ENCODE data around the gene KIAA1328. TPM values are rescaled to one million over a fixed set of nuclear protein-coding genes. Genes with fewer than 3 reads are reported as not detected.

The KIAA1328 gene
- polyA plus RNA-seq, 1 of the 3 experiments (the other 2 are of a cell fraction): 2.6 TPM

- DNase-seq: no peak
- Histone ChIP-seq H2AFZ (ENCODE audit: low read depth) (no peak overlapping the region), H3K9me2 (no peaks in the 10 kb centered on the region), H3K9ac (no peak overlapping the region), H3K4me3 (ENCODE audit: low read depth in 2 of 2, low read length in 1 of 2) (no peak overlapping the region), H3K27me3 (ENCODE audit: insufficient read depth) (no peaks in the 10 kb centered on the region), H3K27ac (ENCODE audit: low read depth in 2 of 2, low read length in 1 of 2) (no peak overlapping the region), H4K20me1 (ENCODE audit: insufficient read depth) (no peaks in the 10 kb centered on the region), H3F3A (replicated peaks; ENCODE audit: insufficient read depth) (no peaks in the 10 kb centered on the region), H3K79me2 (ENCODE audit: insufficient read depth) (no peaks in the 10 kb centered on the region), H3K36me3 (replicated peaks in 1 of 2; ENCODE audit: control insufficient read depth in 1 of 2, insufficient read depth in 2 of 2, low read length in 1 of 2) (no peaks in the 10 kb centered on the region), H3K9me3 (no peaks in the 10 kb centered on the region), H3K4me2 (no peak overlapping the region), H3K4me1 (ENCODE audit: control insufficient read depth in 1 of 2, insufficient read depth in 2 of 2, low read depth in 1 of 2, low read length in 1 of 2) (peaks cover 0 to 13% of the 10 kb centered on the region in 2 experiments; a peak in 1 of 4 replicates)
- TF ChIP-seq RFX5 (IDR thresholded peaks at IDR 0.05; ENCODE audit: low read length): no peak
- TF ChIP-seq CTCF (IDR thresholded peaks at IDR 0.05): no peak
- ChIA-PET POLR2A (no interaction called here), CTCF (interaction anchor here (1.6 kb wide), 1 partner anchor 9 kb away, joined by 4 read pairs; no protein-coding TSS in a partner anchor)
These were observed 58.2 kb downstream of the KIAA1328 start for GRCh38 chr18:36887114-36887513.

GRCh38 chr18:36887864-36888263 lies 58.9 kb downstream of the KIAA1328 start:
- no peaks in the 10 kb centered on the region for H3K79me2 ChIP-seq (ENCODE audit: insufficient read depth)
- 60% methylated on average over 1 of the region's 1 CpG for WGBS (ENCODE audit: low lambda C conversion rate)
- no peak overlapping the region for H3K27ac ChIP-seq (ENCODE audit: low read depth in 2 of 2, low read length in 1 of 2)
- ChIA-PET POLR2A (no interaction called here), CTCF (interaction anchor here (0.5 to 1.6 kb wide), 2 partner anchors 8 to 10 kb away, joined by 3 to 4 read pairs; no protein-coding TSS in a partner anchor)
- no peaks in the 10 kb centered on the region for H4K20me1 ChIP-seq (ENCODE audit: insufficient read depth)
- H3K9me3 ChIP-seq: no peaks in the 10 kb centered on the region
- DNase-seq: no peak
- no peaks in the 10 kb centered on the region for H3F3A ChIP-seq (replicated peaks; ENCODE audit: insufficient read depth)
- no peak overlapping the region for H3K9ac ChIP-seq
- TF ChIP-seq EZH2phosphoT487 (IDR thresholded peaks at IDR 0.05; ENCODE audit: borderline replicate concordance, low read depth) (no peak), RFX5 (IDR thresholded peaks at IDR 0.05; ENCODE audit: low read length) (no peak), GABPA (IDR thresholded peaks at IDR 0.05; ENCODE audit: low read depth) (no peak)
- H3K27me3 ChIP-seq (ENCODE audit: insufficient read depth): no peaks in the 10 kb centered on the region
- H3K9me2 ChIP-seq: no peaks in the 10 kb centered on the region
- H3K36me3 ChIP-seq (replicated peaks in 1 of 2; ENCODE audit: control insufficient read depth in 1 of 2, insufficient read depth in 2 of 2, low read length in 1 of 2): peaks cover 0 to 6% of the 10 kb centered on the region in 2 experiments
- H3K4me3 ChIP-seq (ENCODE audit: low read depth in 2 of 2, low read length in 1 of 2): no peak overlapping the region
- H3K4me2 ChIP-seq: no peak overlapping the region
- peaks cover 0 to 13% of the 10 kb centered on the region in 2 experiments; a peak in 1 of 4 replicates for H3K4me1 ChIP-seq (ENCODE audit: control insufficient read depth in 1 of 2, insufficient read depth in 2 of 2, low read depth in 1 of 2, low read length in 1 of 2)
- no peak overlapping the region for H2AFZ ChIP-seq (ENCODE audit: low read depth)

- no peaks in the 10 kb centered on the region for H3K9me3 ChIP-seq
These were observed 59.9 kb downstream of the KIAA1328 start for GRCh38 chr18:36888778-36889177.

More at GRCh38 chr18:36888778-36889177, 59.9 kb downstream of the KIAA1328 start:
- Histone ChIP-seq H2AFZ (ENCODE audit: low read depth) (no peak overlapping the region), H3K27ac (ENCODE audit: low read depth in 2 of 2, low read length in 1 of 2) (no peak overlapping the region), H3K9ac (no peak overlapping the region), H3K4me1 (ENCODE audit: control insufficient read depth in 1 of 2, insufficient read depth in 2 of 2, low read depth in 1 of 2, low read length in 1 of 2) (peaks cover 0 to 13% of the 10 kb centered on the region in 2 experiments; a peak in 1 of 4 replicates), H3K9me2 (no peaks in the 10 kb centered on the region), H3K27me3 (ENCODE audit: insufficient read depth) (no peaks in the 10 kb centered on the region), H3K4me3 (ENCODE audit: low read depth in 2 of 2, low read length in 1 of 2) (no peak overlapping the region), H3K79me2 (ENCODE audit: insufficient read depth) (no peaks in the 10 kb centered on the region), H3F3A (replicated peaks; ENCODE audit: insufficient read depth) (no peaks in the 10 kb centered on the region), H4K20me1 (ENCODE audit: insufficient read depth) (no peaks in the 10 kb centered on the region), H3K36me3 (replicated peaks in 1 of 2; ENCODE audit: control insufficient read depth in 1 of 2, insufficient read depth in 2 of 2, low read length in 1 of 2) (peaks cover 0 to 6% of the 10 kb centered on the region in 2 experiments), H3K4me2 (no peak overlapping the region)
- CTCF ChIA-PET: interaction anchor here (0.9 kb wide), 1 partner anchor 12 kb away, joined by 3 read pairs; no protein-coding TSS in a partner anchor
- TF ChIP-seq PBX3 (IDR thresholded peaks at IDR 0.05) (no peak), USF2 (IDR thresholded peaks at IDR 0.05; ENCODE audit: borderline replicate concordance, low read depth, low read length) (no peak)
- DNase-seq: no peak
- POLR2A ChIA-PET: no interaction called here

Measured in SK-N-SH (cell line).